Smooth muscle cell of bladder (primary cell): ENCODE results near the gene SLC38A2. TPM values are rescaled to one million over a fixed set of nuclear protein-coding genes. Genes with fewer than 3 reads are reported as not detected.

Experiments
- total RNA-seq: library from RNA; depleted of rRNA; stranded (reverse); fragments of >200 nt; gene quantifications from 2 replicates; pipeline ENCODE4 v1.2.3, GENCODE V29; 2014

Gene SLC38A2
- total RNA-seq = 617 and 748 TPM in 2 replicates

GRCh38 chr12:46372544-46373300 lies at the start of gene SLC38A2:
Gene SLC38A2 (minus strand): TSS chr12:46372773. CDS start chr12:46371293, 1,480 bp downstream.

Other genes with a start within 250 kb of the SLC38A2 start
- 62.0 and 93.5 TPM in 2 replicates for gene SLC38A1, start 103.7 kb downstream of the SLC38A2 start, total RNA-seq